ENCODE results near the gene DNAH14. TPM values are rescaled to one million over a fixed set of nuclear protein-coding genes. Genes with fewer than 3 reads are reported as not detected.
A peak's percentile ranks its signal among the peaks of the same experiment; 100 is the strongest.
"Not testable (repeated sequence)": the region's sequence is repeated elsewhere in the genome, so short reads cannot be mapped to it uniquely, and the experiment has no call there.

The DNAH14 gene
- 10 to 100 TPM in 5 of 6 donors, 1 to 10 TPM in 1; 2.1 to 26.5 (median 12.9) TPM for total RNA-seq

- Histone ChIP-seq H3K9me3 (peaks cover 15 to 24% (median 17%) of the 10 kb centered on the region in 4 donors), H3K27ac (peak within 1 kb of the TSS; percentile 73 to 82 (median 78)), H3K27me3 (no peaks in the 10 kb centered on the region), H3K4me3 (peak within 1 kb of the TSS; percentile 33 to 65 (median 55)), H3K4me1 (peaks cover 0 to 11% (median 8%) of the 10 kb centered on the region in 4 donors), H3K36me3 (no peaks in the 10 kb centered on the region)
- 2 to 5% methylated on average over 37 to 52 of the region's 75 CpGs for WGBS, 2 donors
- DNase-seq = peak; percentile 80 to 96
- TF ChIP-seq POLR2A (IDR thresholded peaks at IDR 0.05) = peak in 3 of 4 donors; percentile 33 to 82 (median 72)
- peak in 1 of 6 experiments; percentile 19 for TF ChIP-seq CTCF (IDR thresholded peaks at IDR 0.05)
- TF ChIP-seq EP300 (IDR thresholded peaks at IDR 0.05) = no peak
- peak; percentile 47 to 67 for TF ChIP-seq POLR2AphosphoS5 (IDR thresholded peaks at IDR 0.05)
- ATAC-seq (ENCODE audit: low FRiP score in 2 of 2) = peak; percentile 98
Measured at GRCh38 chr1:224929335-224930237, at the start of gene DNAH14. Gene DNAH14, plus strand, starts transcription at chr1:224929675. Its CDS starts 23,028 bp downstream, at chr1:224952703.

GRCh38 chr1:224880593-224881307, 48.7 kb upstream of the DNAH14 start:
- WGBS, 2 donors = 67 to 69% methylated on average over 8 of the region's 8 CpGs
- no peak for ATAC-seq (ENCODE audit: low FRiP score in 2 of 2)

GRCh38 chr1:224881308-224881692, 48.2 kb upstream of the DNAH14 start:
- 78 to 86% methylated on average over 5 of the region's 5 CpGs for WGBS, 2 donors
- H3K9me3 ChIP-seq; H3K36me3 ChIP-seq; H3K4me3 ChIP-seq; H3K27ac ChIP-seq; ATAC-seq (ENCODE audit: low FRiP score in 2 of 2); DNase-seq; H3K27me3 ChIP-seq; H3K4me1 ChIP-seq: not testable (repeated sequence)

More at GRCh38 chr1:224880593-224881307, 48.7 kb upstream of the DNAH14 start:
- Histone ChIP-seq H3K4me1 (peaks cover 0 to 3% (median 0%) of the 10 kb centered on the region in 4 donors), H3K9me3 (peaks cover 0 to 6% (median 3%) of the 10 kb centered on the region in 4 donors), H3K27ac (no peak overlapping the region), H3K27me3 (no peaks in the 10 kb centered on the region), H3K4me3 (no peak overlapping the region), H3K36me3 (no peaks in the 10 kb centered on the region)
- DNase-seq = no peak
- TF ChIP-seq CTCF (IDR thresholded peaks at IDR 0.05) (no peak), POLR2A (IDR thresholded peaks at IDR 0.05) (no peak), EP300 (IDR thresholded peaks at IDR 0.05) (no peak), POLR2AphosphoS5 (IDR thresholded peaks at IDR 0.05) (no peak)

GRCh38 chr1:224881762-224882211, 47.7 kb upstream of the DNAH14 start:
- TF ChIP-seq POLR2AphosphoS5 (IDR thresholded peaks at IDR 0.05) = no peak
- DNase-seq = no peak
- Histone ChIP-seq H3K4me3 (no peak overlapping the region), H3K36me3 (no peaks in the 10 kb centered on the region), H3K4me1 (peaks cover 0 to 3% (median 0%) of the 10 kb centered on the region in 4 donors), H3K9me3 (peaks cover 0 to 7% (median 3%) of the 10 kb centered on the region in 4 donors), H3K27ac (no peak overlapping the region), H3K27me3 (no peaks in the 10 kb centered on the region)
- no peak for ATAC-seq (ENCODE audit: low FRiP score in 2 of 2)

- ATAC-seq (ENCODE audit: low FRiP score in 2 of 2) (no peak), DNase-seq (no peak)
- Histone ChIP-seq H3K27me3 (no peaks in the 10 kb centered on the region), H3K9me3 (peaks cover 0 to 7% (median 3%) of the 10 kb centered on the region in 4 donors), H3K4me1 (peaks cover 0 to 3% (median 0%) of the 10 kb centered on the region in 4 donors), H3K36me3 (no peaks in the 10 kb centered on the region), H3K27ac (no peak overlapping the region), H3K4me3 (no peak overlapping the region)
- WGBS, 2 donors = 63 to 64% methylated on average over 4 of the region's 4 CpGs
- no peak for TF ChIP-seq POLR2AphosphoS5 (IDR thresholded peaks at IDR 0.05)
- no peak for TF ChIP-seq EP300 (IDR thresholded peaks at IDR 0.05)
- no peak for TF ChIP-seq POLR2A (IDR thresholded peaks at IDR 0.05)
Measured at GRCh38 chr1:224882264-224882663, 47.2 kb upstream of the DNAH14 start.

GRCh38 chr1:224883091-224883490, 46.4 kb upstream of the DNAH14 start:
- TF ChIP-seq CTCF (IDR thresholded peaks at IDR 0.05) = no peak
- H3K27ac ChIP-seq = no peak overlapping the region
- 73 to 84% methylated on average over 2 of the region's 2 CpGs for WGBS, 2 donors
- H3K27me3 ChIP-seq = no peaks in the 10 kb centered on the region
- H3K9me3 ChIP-seq = peaks cover 0 to 7% (median 3%) of the 10 kb centered on the region in 4 donors
- H3K36me3 ChIP-seq = no peaks in the 10 kb centered on the region
- no peak overlapping the region for H3K4me3 ChIP-seq
- ATAC-seq (ENCODE audit: low FRiP score in 2 of 2) = no peak
- H3K4me1 ChIP-seq = peaks cover 0 to 3% (median 0%) of the 10 kb centered on the region in 4 donors
- DNase-seq = no peak
